Lower leg skin (tissue), 4 donors: Measurements from ENCODE around the gene GIPC3. TPM values are rescaled to one million over a fixed set of nuclear protein-coding genes. Genes with fewer than 3 reads are reported as not detected.

Source experiments
- DNase-seq, 2 donors: peaks; one replicate each; pipeline ENCODE4 v3.0.0-alpha.2; 2019; ENCODE audit warnings: low spot score in 2 of 2
- H3K4me3 ChIP-seq: fragments of 200-600 bp; sonication (generic); 2 replicates; pipeline ENCODE4 v1.5.1; 2017; ENCODE audit warnings: mild to moderate bottlenecking, low read depth; ENCODE audit not compliant: poor library complexity, severe bottlenecking
- CTCF ChIP-seq, 3 donors: fragments of 450-650 bp; IDR thresholded peaks; one replicate each; pipeline ENCODE4 v1.5.1; 2016; ENCODE audit warnings: antibody characterized with exemption in 3 of 3, mild to moderate bottlenecking in 3 of 3, moderate library complexity in 2 of 3
- POLR2A ChIP-seq, 2 donors: fragments of 450-650 bp; IDR thresholded peaks; one replicate each; pipeline ENCODE4 v1.6.1; 2016 to 2017; ENCODE audit warnings: antibody characterized with exemption in 2 of 2, mild to moderate bottlenecking in 1 of 2, moderate library complexity in 1 of 2
- WGBS, 2 donors: methylation state at CpG; one replicate each; pipeline ENCODE4 v1.1.5; 2018; 5-methylcytosine and 5-hydroxymethylcytosine counted together
- intact Hi-C: fragments of 100-400 bp; cut with DNase I; formaldehyde crosslinking; loops from one replicate; pipeline ENCODE4 v1.15.0; 2023; ENCODE audit warnings: low total_unique reads
- total RNA-seq, 4 donors: library from RNA; depleted of rRNA; stranded (reverse); fragments of >200 nt; gene quantifications; one replicate each; pipeline ENCODE4 v1.1.0, GENCODE V29; 2016

Gene GIPC3
- total RNA-seq, 4 donors from 2014 or later, result 0.19 to 0.52 (median 0.25) TPM; not detected in 1

DNA sequence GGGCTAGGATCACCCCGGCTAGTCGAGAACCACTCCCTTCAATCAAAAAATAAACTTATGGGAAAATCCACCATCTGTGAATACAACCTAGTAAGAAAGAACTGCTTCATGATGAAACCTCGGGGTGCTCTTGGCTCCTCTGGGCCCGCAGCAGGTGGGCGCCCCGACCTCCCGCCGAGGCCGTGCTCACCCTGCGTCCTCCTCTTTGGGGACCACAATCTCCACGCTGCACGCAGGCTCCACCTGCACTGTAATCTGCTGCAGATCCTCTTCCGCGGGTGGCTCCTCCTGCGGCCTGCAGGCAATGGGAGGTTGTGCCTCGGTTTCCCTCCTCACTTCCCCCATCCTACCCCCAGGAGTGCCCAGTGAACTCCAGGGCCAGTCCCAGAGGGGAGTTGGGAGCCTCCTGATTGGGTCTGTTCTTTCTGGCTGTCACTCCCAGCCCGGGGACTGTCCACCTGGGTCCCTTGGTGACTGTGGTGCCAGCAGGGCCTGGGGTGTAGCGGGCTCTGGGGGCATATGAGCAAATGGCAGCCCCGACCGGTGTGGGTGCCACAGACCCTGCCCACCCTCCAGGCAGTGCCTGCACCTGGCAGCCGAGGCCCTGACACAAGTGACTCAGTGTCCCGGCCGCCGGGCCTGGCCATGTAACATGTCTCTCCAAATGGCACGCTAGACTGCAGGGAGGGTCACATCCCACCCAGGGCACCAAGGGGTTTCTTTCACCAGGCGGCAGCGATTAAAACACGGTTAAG lies 56.4 kb downstream of the GIPC3 start:
- WGBS, 2 donors, result 90 to 94% methylated on average over 21 to 27 of the region's 28 CpGs
- no peak for DNase-seq
- H3K4me3 ChIP-seq, result no peak overlapping the region
- TF ChIP-seq CTCF (IDR thresholded peaks at IDR 0.05) (no peak), POLR2A (IDR thresholded peaks at IDR 0.05) (no peak)
- intact Hi-C loops, result no loop called here

GRCh38 chr19:3642296-3642695 lies 57.0 kb downstream of the GIPC3 start:
- TF ChIP-seq POLR2A (IDR thresholded peaks at IDR 0.05) (no peak), CTCF (IDR thresholded peaks at IDR 0.05) (no peak)
- DNase-seq, result no peak
- intact Hi-C loops, result no loop called here
- no peak overlapping the region for H3K4me3 ChIP-seq
- WGBS, 2 donors, result 88% methylated on average over 17 of the region's 17 CpGs

Other genes starting within 250 kb of the GIPC3 start
- 100 to 1,000 TPM; 102 to 236 (median 158) TPM for gene NFIC, start 218.9 kb upstream of the GIPC3 start, total RNA-seq
- gene SMIM24, start 105.0 kb upstream of the GIPC3 start, total RNA-seq, result under 1 TPM in 2 of 4 donors, not detected in 2; 0.29 to 0.78 TPM
- gene SMIM44, start 102.0 kb upstream of the GIPC3 start, total RNA-seq, result not detected
- 10 to 100 TPM; 20.4 to 28.4 (median 24.1) TPM for gene DOHH, start 84.8 kb upstream of the GIPC3 start, total RNA-seq
- gene FZR1, start 79.2 kb upstream of the GIPC3 start, total RNA-seq, result 10 to 100 TPM; 50.9 to 63.3 (median 57.2) TPM
- gene TEKTIP1, start 46.3 kb upstream of the GIPC3 start, total RNA-seq, result under 1 TPM in 1 of 4 donors, not detected in 3; 0.78 TPM
- gene MFSD12, start 27.9 kb upstream of the GIPC3 start, total RNA-seq, result 10 to 100 TPM; 43.3 to 98.2 (median 56.3) TPM
- 100 to 1,000 TPM; 112 to 135 (median 123) TPM for gene HMG20B, start 12.5 kb upstream of the GIPC3 start, total RNA-seq
- gene TBXA2R, start 21.4 kb downstream of the GIPC3 start, total RNA-seq, result 1 to 10 TPM in 2 of 4 donors, under 1 TPM in 2; 0.20 to 4.2 (median 0.90) TPM
- gene CACTIN, start 41.3 kb downstream of the GIPC3 start, total RNA-seq, result 10 to 100 TPM; 21.1 to 46.5 (median 33.6) TPM
- 10 to 100 TPM; 14.1 to 27.3 (median 22.1) TPM for gene PIP5K1C, start 115.0 kb downstream of the GIPC3 start, total RNA-seq
- gene TJP3, start 122.9 kb downstream of the GIPC3 start, total RNA-seq, result 10 to 100 TPM; 27.3 to 60.9 (median 35.6) TPM
- gene APBA3, start 176.2 kb downstream of the GIPC3 start, total RNA-seq, result 10 to 100 TPM; 21.8 to 34.6 (median 31.8) TPM
- gene MRPL54, start 177.2 kb downstream of the GIPC3 start, total RNA-seq, result 10 to 100 TPM; 45.0 to 72.8 (median 53.9) TPM
- not detected for gene RAX2, start 186.8 kb downstream of the GIPC3 start, total RNA-seq
- gene MATK, start 200.9 kb downstream of the GIPC3 start, total RNA-seq, result 1 to 10 TPM; 2.1 to 5.8 (median 3.3) TPM